Natural killer cell treated with Interleukin-12 subunit alpha and Interleukin-12 subunit beta and Interleukin-15 and Interleukin-18, amount 100 ng/mL, for 72 hours (primary cell): ENCODE results near the gene GRIP1. TPM values are rescaled to one million over a fixed set of nuclear protein-coding genes. Genes with fewer than 3 reads are reported as not detected.

ENCODE experiments used
- ATAC-seq, 2 donors: fragments of 150-1000 bp; cut with Tn5 transposase in 1 of 2; sonication (Bioruptor Pico), chemical (Tn5 transposase) in 1 of 2; 2 replicates each; pipeline ENCODE4 v1.10.0; 2021
- DNase-seq: peaks from one replicate; pipeline ENCODE4 v3.0.0; 2022; ENCODE audit warnings: low spot score
- H3K27ac Mint-ChIP-seq, 2 donors: 1 replicate in 1 of 2; 2 replicates in 1 of 2; pipeline ENCODE4 v1.8.0; 2022; ENCODE audit warnings: mixed read lengths in 2 of 2, mild to moderate bottlenecking in 1 of 2, moderate library complexity in 1 of 2
- H3K27me3 Mint-ChIP-seq, 2 donors: 1 replicate in 1 of 2; 2 replicates in 1 of 2; pipeline ENCODE4 v1.8.0; 2022; ENCODE audit warnings: mixed read lengths in 2 of 2
- H3K36me3 Mint-ChIP-seq: one replicate; pipeline ENCODE4 v1.8.0; 2022; ENCODE audit warnings: mixed read lengths
- H3K4me1 Mint-ChIP-seq, 2 donors: 1 replicate in 1 of 2; 2 replicates in 1 of 2; pipeline ENCODE4 v1.8.0; 2022; ENCODE audit warnings: low read depth in 2 of 2, mixed read lengths in 2 of 2, mild to moderate bottlenecking in 1 of 2
- H3K4me3 Mint-ChIP-seq: one replicate; pipeline ENCODE4 v1.8.0; 2022; ENCODE audit warnings: mixed read lengths
- H3K9me3 Mint-ChIP-seq: 2 replicates; pipeline ENCODE4 v1.8.0; 2022; ENCODE audit warnings: mixed read lengths
- total RNA-seq, 2 donors: library from RNA; stranded (reverse); gene quantifications; one replicate each; pipeline ENCODE4 v1.2.3, GENCODE V29; 2022

The GRIP1 gene
- total RNA-seq, 2 donors from 2014 or later = 3.2 TPM; not detected in 1

DNA sequence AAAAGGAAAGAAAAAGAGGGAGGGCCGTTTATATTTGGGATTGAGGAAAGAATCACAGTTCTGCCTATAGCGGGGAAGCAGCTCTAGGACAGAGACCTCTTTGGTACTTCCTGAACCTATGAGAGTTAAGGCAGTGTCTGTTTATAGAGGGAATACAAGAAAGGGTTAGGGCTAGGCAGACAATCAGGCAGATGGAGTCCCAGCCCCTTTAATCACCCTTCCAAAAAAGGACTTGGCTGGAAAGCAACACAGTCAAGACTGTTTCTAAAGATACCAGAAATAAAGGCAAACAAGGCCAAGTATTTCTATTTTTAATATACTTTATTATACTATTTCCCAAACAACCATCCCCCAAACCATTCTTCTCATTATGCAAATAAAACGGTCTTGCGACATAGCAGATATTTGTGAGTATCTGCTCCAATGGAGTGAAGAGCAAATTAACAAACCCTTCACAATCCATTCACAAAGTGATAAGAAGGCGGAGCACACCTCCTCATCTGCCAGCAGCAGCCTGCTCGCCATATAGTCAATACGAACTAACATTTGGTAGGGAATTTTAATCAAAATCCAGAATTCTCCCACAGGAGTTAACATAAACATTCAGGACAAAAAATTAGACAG is 697 bp upstream of the GRIP1 start:
- H3K27ac Mint-ChIP-seq = no peak overlapping the region
- peaks cover 38 to 58% of the 10 kb centered on the region in 2 donors for H3K27me3 Mint-ChIP-seq

DNA sequence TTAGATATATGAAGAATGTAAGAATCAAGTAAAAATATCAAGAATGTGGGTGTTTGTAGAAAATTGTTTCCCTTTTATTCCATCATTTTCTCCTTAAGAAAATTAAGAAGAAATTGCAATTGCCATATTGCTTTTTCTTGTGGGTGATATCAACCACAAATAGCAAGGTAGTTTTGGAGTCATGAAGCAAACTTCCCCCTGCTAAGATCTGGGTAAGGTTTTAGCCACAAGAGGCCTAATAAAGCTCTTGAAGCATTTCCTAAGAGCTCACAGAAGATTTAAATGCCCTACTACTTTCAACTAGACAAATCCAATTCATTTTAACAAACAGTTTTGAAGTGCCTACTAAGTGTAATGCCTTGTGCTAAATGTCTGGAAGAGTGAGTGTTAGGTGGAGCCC is 2.6 kb downstream of the GRIP1 start:
- DNase-seq (no peak), ATAC-seq (no peak)
- Mint-ChIP-seq H3K4me1 (no peaks in the 10 kb centered on the region), H3K36me3 (no peaks in the 10 kb centered on the region), H3K27me3 (peaks cover 33 to 53% of the 10 kb centered on the region in 2 donors), H3K27ac (no peak overlapping the region), H3K4me3 (no peak overlapping the region), H3K9me3 (no peaks in the 10 kb centered on the region)

More for the DNA sequence above, 697 bp upstream of the GRIP1 start:
- no peaks in the 10 kb centered on the region for H3K4me1 Mint-ChIP-seq
- H3K36me3 Mint-ChIP-seq = no peaks in the 10 kb centered on the region
- no peak overlapping the region for H3K4me3 Mint-ChIP-seq
- DNase-seq = no peak
- ATAC-seq = no peak
- no peaks in the 10 kb centered on the region for H3K9me3 Mint-ChIP-seq

DNA sequence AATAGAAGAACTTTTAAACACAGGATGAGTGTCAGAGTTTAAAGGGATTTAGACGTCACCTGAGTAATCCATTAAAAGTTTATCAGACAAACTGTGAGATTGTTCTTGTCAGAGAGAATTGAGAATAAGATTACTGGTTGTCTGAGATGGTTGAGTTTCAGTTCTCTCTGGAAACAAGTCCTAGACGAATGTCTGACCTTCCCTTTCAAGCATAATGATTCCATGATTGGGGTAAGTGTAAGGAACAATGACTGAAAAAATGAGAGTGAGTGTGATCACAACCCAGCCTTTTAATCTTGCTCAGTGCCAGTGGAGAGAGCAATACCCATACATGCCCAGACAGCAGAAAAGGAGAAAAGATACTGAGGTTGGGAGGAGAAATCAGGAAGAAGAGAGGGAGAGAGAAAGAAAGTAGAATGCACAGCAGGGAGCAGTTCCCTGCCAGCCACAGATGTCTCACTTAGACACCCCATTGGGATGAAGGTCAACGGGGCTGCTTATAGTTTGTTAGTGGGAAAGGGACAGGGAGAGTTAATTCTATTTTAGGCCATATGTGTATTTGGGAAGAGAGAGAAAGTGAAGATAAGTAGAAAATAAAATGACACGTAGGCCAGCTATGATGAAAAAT is 4.3 kb downstream of the GRIP1 start:
- ATAC-seq = no peak
- no peak overlapping the region for H3K4me3 Mint-ChIP-seq
- no peaks in the 10 kb centered on the region for H3K9me3 Mint-ChIP-seq
- DNase-seq = no peak
- H3K27me3 Mint-ChIP-seq = peaks cover 33 to 48% of the 10 kb centered on the region in 2 donors
- H3K4me1 Mint-ChIP-seq = no peaks in the 10 kb centered on the region
- H3K27ac Mint-ChIP-seq = no peak overlapping the region
- no peaks in the 10 kb centered on the region for H3K36me3 Mint-ChIP-seq

DNA sequence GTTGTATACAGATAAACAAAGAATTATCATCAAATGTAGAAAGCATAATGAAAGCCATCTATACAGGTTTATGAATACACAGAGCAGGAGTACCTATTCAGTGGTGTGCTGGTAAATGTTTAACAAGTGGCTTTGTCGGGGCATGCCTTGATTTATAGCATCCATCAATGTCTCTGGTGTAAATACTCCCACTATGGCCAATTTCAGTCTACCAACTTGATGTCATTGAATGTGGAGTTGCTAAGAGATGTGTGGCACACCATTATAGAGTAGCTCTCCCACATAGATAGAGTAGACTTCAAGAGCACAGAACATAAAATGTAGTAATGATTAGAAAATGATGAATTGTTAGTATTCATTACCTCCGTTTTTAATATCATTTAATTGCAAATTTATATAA is 9.3 kb downstream of the GRIP1 start:
- Mint-ChIP-seq H3K27ac (no peak overlapping the region), H3K9me3 (no peaks in the 10 kb centered on the region), H3K27me3 (peaks cover 37 to 43% of the 10 kb centered on the region in 2 donors), H3K4me1 (no peaks in the 10 kb centered on the region), H3K4me3 (no peak overlapping the region), H3K36me3 (no peaks in the 10 kb centered on the region)
- DNase-seq (no peak), ATAC-seq (no peak)

DNA sequence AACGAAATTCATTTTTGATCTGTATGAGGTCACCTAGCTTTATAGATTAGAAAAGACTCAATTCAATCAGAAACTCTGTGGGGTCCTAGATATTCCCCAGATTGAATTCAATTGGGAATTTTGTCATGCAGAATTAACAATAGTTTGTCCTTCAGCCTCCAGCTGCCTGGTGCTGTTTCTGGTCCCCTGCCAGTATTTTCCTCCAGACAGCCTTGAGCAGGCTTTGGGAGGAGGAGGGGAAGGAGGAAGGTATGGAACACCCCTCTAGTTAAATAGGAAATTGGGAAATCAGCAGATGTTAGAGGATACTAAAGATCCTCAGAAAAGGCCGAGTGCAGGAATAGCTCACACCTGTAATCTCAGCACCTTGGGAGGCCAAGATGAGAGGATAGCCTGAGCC is 10.6 kb downstream of the GRIP1 start:
- Mint-ChIP-seq H3K9me3 (no peaks in the 10 kb centered on the region), H3K36me3 (no peaks in the 10 kb centered on the region), H3K4me1 (no peaks in the 10 kb centered on the region), H3K27ac (no peak overlapping the region), H3K4me3 (no peak overlapping the region), H3K27me3 (peaks cover 31 to 32% of the 10 kb centered on the region in 2 donors)
- ATAC-seq (no peak), DNase-seq (no peak)

DNA sequence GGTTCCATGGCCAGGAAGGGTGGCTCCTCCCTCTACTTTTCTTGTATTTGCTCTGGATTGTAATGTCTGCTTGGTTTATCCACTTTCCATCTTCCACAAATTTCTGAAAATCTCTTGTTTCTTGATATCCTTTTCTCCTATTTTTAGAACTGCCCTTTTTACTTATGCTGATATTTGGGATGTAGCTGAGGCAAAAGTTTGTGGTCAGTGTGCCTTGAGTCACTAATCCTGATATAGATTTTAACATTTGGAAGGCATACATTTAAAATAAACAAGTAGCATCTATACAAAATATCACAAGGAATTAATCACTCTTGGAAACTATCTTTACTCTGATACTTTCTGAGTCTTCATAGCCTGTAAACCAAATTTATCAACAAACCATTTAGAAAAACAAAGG is 11.0 kb downstream of the GRIP1 start:
- Mint-ChIP-seq H3K9me3 (no peaks in the 10 kb centered on the region), H3K27ac (no peak overlapping the region), H3K36me3 (no peaks in the 10 kb centered on the region), H3K27me3 (peaks cover 27 to 30% of the 10 kb centered on the region in 2 donors), H3K4me1 (no peaks in the 10 kb centered on the region), H3K4me3 (no peak overlapping the region)
- ATAC-seq = no peak
- no peak for DNase-seq

DNA sequence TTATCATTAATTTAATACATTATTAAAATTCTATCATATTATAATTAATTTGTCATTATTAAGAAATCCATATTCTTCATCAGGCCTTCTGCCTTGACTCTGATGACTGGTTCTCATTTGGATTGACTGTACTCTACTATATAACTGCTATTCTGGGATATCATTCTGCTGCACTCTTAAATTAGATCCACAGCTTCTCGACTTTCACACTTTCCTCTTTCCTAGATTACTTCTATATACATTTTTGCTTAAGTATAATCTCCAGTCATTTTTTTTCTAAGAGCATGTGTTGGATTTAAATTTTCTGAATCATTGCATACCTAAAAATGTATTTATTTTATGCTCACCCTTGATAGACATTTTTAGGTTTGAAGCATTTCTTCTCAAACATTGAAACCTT is 12.4 kb downstream of the GRIP1 start:
- no peak overlapping the region for H3K4me3 Mint-ChIP-seq
- H3K27ac Mint-ChIP-seq = no peak overlapping the region
- ATAC-seq (no peak), DNase-seq (no peak)
- H3K27me3 Mint-ChIP-seq = peaks cover 33 to 39% of the 10 kb centered on the region in 2 donors
- no peaks in the 10 kb centered on the region for H3K36me3 Mint-ChIP-seq
- no peaks in the 10 kb centered on the region for H3K4me1 Mint-ChIP-seq
- no peaks in the 10 kb centered on the region for H3K9me3 Mint-ChIP-seq

DNA sequence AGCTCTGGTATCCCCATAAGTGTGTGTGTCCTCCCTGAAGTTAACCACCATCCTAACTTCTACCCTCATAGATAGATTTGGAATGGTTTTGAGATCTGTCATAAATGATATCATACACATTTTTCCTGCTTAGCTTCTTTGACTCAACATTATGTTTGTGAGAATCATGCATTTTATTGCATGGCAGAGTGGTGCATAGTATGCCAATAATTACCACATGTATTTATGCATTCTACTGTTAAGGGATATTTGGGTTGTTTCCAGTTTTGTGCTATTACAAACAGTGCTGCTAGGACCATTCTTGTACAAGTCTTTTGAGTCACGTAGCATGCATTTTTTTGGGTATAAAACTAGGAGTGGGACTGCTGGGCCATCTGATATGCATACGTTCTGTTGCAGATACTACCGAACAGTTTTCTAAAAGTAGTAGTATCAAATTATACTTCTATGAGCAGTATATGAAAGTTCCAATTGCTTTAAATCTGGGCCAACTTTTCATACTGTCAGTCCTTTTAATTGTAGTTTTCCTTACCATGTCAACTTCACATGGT is 13.4 kb downstream of the GRIP1 start:
- no peak for DNase-seq
- H3K27me3 Mint-ChIP-seq = peaks cover 27 to 41% of the 10 kb centered on the region in 2 donors

DNA sequence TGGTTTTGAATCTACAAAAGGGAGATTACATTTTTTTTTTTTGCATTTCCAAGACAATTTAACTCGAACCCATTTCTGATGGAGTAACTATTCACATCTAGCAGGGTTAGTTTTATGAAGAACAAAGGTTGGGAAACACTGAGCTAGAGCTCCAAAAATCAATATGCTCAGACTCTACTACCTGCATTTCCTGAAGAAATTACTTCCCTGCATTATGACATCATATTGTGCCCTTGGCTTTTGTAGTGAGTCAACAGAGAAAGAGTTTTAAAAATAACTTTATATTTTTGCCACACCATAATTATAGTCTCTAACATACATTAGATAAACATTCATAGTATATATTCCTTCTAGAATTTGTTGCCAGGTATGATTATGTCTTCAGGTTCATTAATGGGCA is 14.8 kb downstream of the GRIP1 start:
- H3K27ac Mint-ChIP-seq = no peak overlapping the region
- DNase-seq (no peak), ATAC-seq (no peak)
- H3K4me3 Mint-ChIP-seq = no peak overlapping the region
- no peaks in the 10 kb centered on the region for H3K4me1 Mint-ChIP-seq
- H3K9me3 Mint-ChIP-seq = no peaks in the 10 kb centered on the region
- H3K27me3 Mint-ChIP-seq = peaks cover 29 to 38% of the 10 kb centered on the region in 2 donors
- no peaks in the 10 kb centered on the region for H3K36me3 Mint-ChIP-seq

More for the DNA sequence above, 13.4 kb downstream of the GRIP1 start:
- no peak overlapping the region for H3K27ac Mint-ChIP-seq
- no peaks in the 10 kb centered on the region for H3K4me1 Mint-ChIP-seq
- no peaks in the 10 kb centered on the region for H3K36me3 Mint-ChIP-seq
- no peak overlapping the region for H3K4me3 Mint-ChIP-seq
- ATAC-seq = no peak
- no peaks in the 10 kb centered on the region for H3K9me3 Mint-ChIP-seq

DNA sequence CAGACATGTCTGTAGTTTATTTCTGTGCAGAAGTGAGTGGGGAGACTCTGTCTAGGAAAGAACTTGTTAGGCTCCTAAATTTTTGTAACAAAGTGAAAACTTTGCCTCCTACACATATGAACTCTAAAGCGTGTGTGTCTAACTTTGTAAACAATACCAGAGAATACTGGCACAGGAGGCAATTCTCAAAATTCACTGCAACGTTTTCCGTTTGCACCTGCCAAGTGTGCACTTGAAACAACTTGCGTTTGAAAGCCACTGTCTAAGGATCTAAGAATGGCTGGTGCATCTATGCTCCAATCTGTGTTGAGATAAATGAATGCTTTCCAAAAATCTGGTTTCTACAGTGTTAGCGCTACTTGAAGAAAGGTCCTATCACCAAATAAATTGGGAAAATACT is 15.3 kb downstream of the GRIP1 start:
- no peak overlapping the region for H3K27ac Mint-ChIP-seq

DNA sequence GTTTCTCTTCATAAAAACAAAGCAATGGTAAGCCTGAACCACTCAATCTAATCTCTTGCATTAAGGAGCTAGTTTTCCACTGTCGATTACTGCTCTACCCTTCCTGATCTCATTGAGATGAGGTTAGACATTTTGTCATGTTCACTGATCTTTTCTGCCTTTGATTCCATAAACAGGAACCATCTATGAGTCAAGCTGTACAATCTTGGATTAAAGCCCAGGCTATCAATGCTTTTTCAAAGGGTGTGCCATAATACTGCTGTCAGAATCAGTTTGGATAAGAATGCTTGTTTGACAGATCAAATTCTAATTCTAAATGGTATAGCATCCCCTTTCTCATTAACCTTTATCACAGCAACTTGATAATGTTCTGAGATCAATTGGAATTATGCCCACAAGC is 16.1 kb downstream of the GRIP1 start:
- H3K36me3 Mint-ChIP-seq = no peaks in the 10 kb centered on the region

More for the DNA sequence above, 15.3 kb downstream of the GRIP1 start:
- H3K4me1 Mint-ChIP-seq = no peaks in the 10 kb centered on the region
- no peaks in the 10 kb centered on the region for H3K9me3 Mint-ChIP-seq
- DNase-seq = no peak
- ATAC-seq = no peak
- H3K27me3 Mint-ChIP-seq = peaks cover 34 to 41% of the 10 kb centered on the region in 2 donors
- H3K4me3 Mint-ChIP-seq = no peak overlapping the region
- H3K36me3 Mint-ChIP-seq = no peaks in the 10 kb centered on the region

DNA sequence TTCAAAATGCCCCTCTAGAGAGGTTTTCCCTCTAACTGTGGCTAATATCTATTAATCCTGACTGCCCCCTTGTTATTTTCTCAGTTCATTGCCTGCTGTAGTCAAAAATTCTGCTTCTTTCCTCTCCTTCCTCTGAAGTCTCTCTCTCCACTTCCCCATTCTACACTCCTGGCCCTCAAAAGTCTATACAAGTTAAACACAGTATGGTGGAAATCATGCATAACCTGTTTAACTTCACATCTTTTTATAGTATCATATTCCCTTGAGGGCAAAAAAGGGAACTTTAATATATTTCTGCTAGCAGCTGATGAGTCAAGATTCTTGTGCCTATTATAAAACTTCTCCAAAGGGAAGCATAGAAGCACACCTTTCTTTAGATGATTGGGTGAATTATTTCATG is 16.7 kb downstream of the GRIP1 start:
- H3K27ac Mint-ChIP-seq = no peak overlapping the region
- H3K4me3 Mint-ChIP-seq = no peak overlapping the region
- no peaks in the 10 kb centered on the region for H3K9me3 Mint-ChIP-seq
- H3K36me3 Mint-ChIP-seq = no peaks in the 10 kb centered on the region
- no peaks in the 10 kb centered on the region for H3K4me1 Mint-ChIP-seq
- H3K27me3 Mint-ChIP-seq = peaks cover 26 to 34% of the 10 kb centered on the region in 2 donors
- ATAC-seq = no peak
- DNase-seq = no peak

More for the DNA sequence above, 16.1 kb downstream of the GRIP1 start:
- ATAC-seq (no peak), DNase-seq (no peak)
- H3K4me1 Mint-ChIP-seq = no peaks in the 10 kb centered on the region
- no peak overlapping the region for H3K27ac Mint-ChIP-seq
- H3K27me3 Mint-ChIP-seq = peaks cover 28 to 36% of the 10 kb centered on the region in 2 donors
- H3K4me3 Mint-ChIP-seq = no peak overlapping the region
- no peaks in the 10 kb centered on the region for H3K9me3 Mint-ChIP-seq

DNA sequence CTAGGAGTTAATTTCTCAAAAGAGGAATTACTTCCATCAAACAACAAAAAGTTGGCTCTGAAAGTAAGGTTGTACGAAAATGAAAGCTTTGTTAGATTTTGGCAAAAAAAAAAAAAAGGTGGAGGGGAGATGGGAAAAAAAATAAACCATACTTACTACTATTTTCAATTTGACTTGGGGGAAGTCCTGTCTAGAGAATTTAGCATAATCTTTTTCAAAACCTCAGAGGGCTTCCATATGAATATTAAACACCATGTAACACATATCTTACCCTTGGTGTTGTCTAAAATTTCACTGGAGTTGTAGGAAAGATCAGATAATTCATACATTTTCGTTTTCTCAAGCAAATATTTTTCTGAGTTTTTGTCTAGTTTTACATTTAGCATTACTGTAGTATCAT is 17.5 kb downstream of the GRIP1 start:
- no peaks in the 10 kb centered on the region for H3K4me1 Mint-ChIP-seq
- no peak overlapping the region for H3K27ac Mint-ChIP-seq
- peaks cover 18 to 28% of the 10 kb centered on the region in 2 donors for H3K27me3 Mint-ChIP-seq
- DNase-seq (no peak), ATAC-seq (no peak)
- H3K4me3 Mint-ChIP-seq = no peak overlapping the region
- H3K36me3 Mint-ChIP-seq = no peaks in the 10 kb centered on the region
- no peaks in the 10 kb centered on the region for H3K9me3 Mint-ChIP-seq

DNA sequence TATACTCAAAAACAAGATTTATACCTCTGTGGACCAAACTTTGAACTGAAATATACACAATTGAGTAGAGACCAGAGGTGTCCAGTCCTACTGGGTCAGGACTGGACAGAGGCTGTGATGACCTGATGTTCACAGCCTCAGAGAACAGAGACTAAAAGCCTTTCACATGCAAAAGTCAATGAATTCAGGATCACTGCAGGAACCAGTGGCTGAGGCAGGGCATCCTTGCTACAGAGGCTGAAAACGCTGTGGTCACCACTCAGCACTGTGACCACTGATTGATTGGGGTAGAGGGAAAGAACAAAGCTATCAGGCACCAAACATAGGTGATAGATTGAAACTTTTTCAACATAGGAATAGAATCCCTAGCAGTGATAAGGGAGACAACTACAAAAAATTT is 25.1 kb downstream of the GRIP1 start:
- no peaks in the 10 kb centered on the region for H3K9me3 Mint-ChIP-seq
- ATAC-seq (no peak), DNase-seq (no peak)
- no peak overlapping the region for H3K27ac Mint-ChIP-seq
- peaks cover 28 to 42% of the 10 kb centered on the region in 2 donors for H3K27me3 Mint-ChIP-seq
- H3K4me1 Mint-ChIP-seq = no peaks in the 10 kb centered on the region
- no peaks in the 10 kb centered on the region for H3K36me3 Mint-ChIP-seq
- H3K4me3 Mint-ChIP-seq = no peak overlapping the region
